DND-41 (cell line): ENCODE results near the gene PAGE2B.

Experiments
- CTCF ChIP-seq: IDR thresholded peaks from 2 replicates; pipeline ENCODE4 v1.5.1; 2012; ENCODE audit warnings: borderline replicate concordance, low read length, moderate library complexity, mild to moderate bottlenecking; ENCODE audit not compliant: poor library complexity, severe bottlenecking; ENCODE audit errors: extremely low read depth
- EZH2 ChIP-seq: IDR thresholded peaks from 3 replicates; pipeline ENCODE4 v1.6.1; 2012; ENCODE audit warnings: borderline replicate concordance, low read depth, mild to moderate bottlenecking, moderate library complexity, low read length, inconsistent platforms; ENCODE audit not compliant: severe bottlenecking

- no peak for TF ChIP-seq CTCF
- no peak for TF ChIP-seq EZH2
These were observed 24.3 kb downstream of the PAGE2B start for GRCh38 chrX:55099162-55099561.
